SK-N-SH treated with all-trans-retinoic acid at 6 μM for 48 hours (cell line): ENCODE data around the gene GNAT2.

Experiments used
- ATAC-seq: fragments of 200-7000 bp; cut with Tn5 transposase; 3 replicates; pipeline ENCODE4 v1.9.1; 2020; ENCODE audit warnings: mild to moderate bottlenecking, moderate library complexity
- ARNTL ChIP-seq: fragments of 450-650 bp; formaldehyde crosslinking; IDR thresholded peaks from 2 replicates; pipeline ENCODE4 v1.5.0; 2020; ENCODE audit warnings: low read depth, mild to moderate bottlenecking, moderate library complexity, borderline replicate concordance
- BACH2 ChIP-seq: fragments of 250-450 bp; sonication (Bioruptor Pico); IDR thresholded peaks from 2 replicates; pipeline ENCODE4 v1.9.0; 2021; ENCODE audit warnings: mild to moderate bottlenecking, borderline replicate concordance
- CSDC2 ChIP-seq: fragments of 250-450 bp; sonication (Bioruptor Pico); IDR thresholded peaks from 2 replicates; pipeline ENCODE4 v1.5.0; 2020; ENCODE audit warnings: mild to moderate bottlenecking, moderate library complexity
- ESRRG ChIP-seq: fragments of 250-450 bp; sonication (Bioruptor Pico); IDR thresholded peaks from 2 replicates; pipeline ENCODE4 v1.6.1; 2021; ENCODE audit warnings: mild to moderate bottlenecking
- ISL1 ChIP-seq: fragments of 250-450 bp; sonication (Bioruptor Pico); IDR thresholded peaks from 2 replicates; pipeline ENCODE4 v2.1.2; 2022; ENCODE audit warnings: mild to moderate bottlenecking, moderate library complexity
- OSR1 ChIP-seq: fragments of 250-450 bp; sonication (Bioruptor Pico); IDR thresholded peaks from 2 replicates; pipeline ENCODE4 v1.8.0; 2022; ENCODE audit warnings: moderate library complexity, mild to moderate bottlenecking, inconsistent platforms
- PPARA ChIP-seq: fragments of 250-450 bp; sonication (Bioruptor Pico); IDR thresholded peaks from 2 replicates; pipeline ENCODE4 v1.5.0; 2020; ENCODE audit warnings: mild to moderate bottlenecking, borderline replicate concordance
- RARB ChIP-seq: fragments of 250-450 bp; sonication (Bioruptor Pico); IDR thresholded peaks from 2 replicates; pipeline ENCODE4 v1.8.0; 2021; ENCODE audit warnings: mild to moderate bottlenecking, moderate library complexity
- SNAI2 ChIP-seq: fragments of 250-450 bp; sonication (Bioruptor Pico); IDR thresholded peaks from 2 replicates; pipeline ENCODE4 v1.5.0; 2020; ENCODE audit warnings: mild to moderate bottlenecking, moderate library complexity
- TOX ChIP-seq: fragments of 250-450 bp; sonication (Bioruptor Pico); IDR thresholded peaks from 2 replicates; pipeline ENCODE4 v1.8.0; 2021; ENCODE audit warnings: mild to moderate bottlenecking, moderate library complexity, borderline replicate concordance
- ZFP3 ChIP-seq: fragments of 250-450 bp; sonication (Bioruptor Pico); IDR thresholded peaks from 2 replicates; pipeline ENCODE4 v1.5.0; 2020; ENCODE audit warnings: mild to moderate bottlenecking, moderate library complexity
- ZNF565 ChIP-seq: fragments of 450-650 bp; formaldehyde crosslinking; conservative IDR thresholded peaks from 2 replicates; pipeline ENCODE4 v1.5.0; 2020; ENCODE audit warnings: low read depth, mild to moderate bottlenecking, moderate library complexity
- ZNF8 ChIP-seq: fragments of 450-650 bp; formaldehyde crosslinking; IDR thresholded peaks from 2 replicates; pipeline ENCODE4 v1.5.0; 2020; ENCODE audit warnings: mild to moderate bottlenecking, moderate library complexity
- TF ChIP-seq, protein P1 (sequence below): fragments of 250-450 bp; sonication (Bioruptor Pico); IDR thresholded peaks from 2 replicates; pipeline ENCODE4 v1.8.0; 2021; ENCODE audit warnings: low read depth, mild to moderate bottlenecking, moderate library complexity, borderline replicate concordance
- TF ChIP-seq, protein P2 (sequence below): fragments of 250-450 bp; sonication (Bioruptor Pico); IDR thresholded peaks from 2 replicates; pipeline ENCODE4 v1.5.1; 2021; ENCODE audit warnings: mild to moderate bottlenecking, moderate library complexity
- TF ChIP-seq, protein P3 (sequence below): fragments of 250-450 bp; sonication (Bioruptor Pico); IDR thresholded peaks from 2 replicates; pipeline ENCODE4 v1.8.0; 2020; ENCODE audit warnings: mild to moderate bottlenecking, moderate library complexity, borderline replicate concordance
- TF ChIP-seq, protein P4 (sequence below): fragments of 250-450 bp; sonication (Bioruptor Pico); IDR thresholded peaks from 2 replicates; pipeline ENCODE4 v1.5.1; 2020; ENCODE audit warnings: low read depth, mild to moderate bottlenecking, moderate library complexity

Gene GNAT2

DNA sequence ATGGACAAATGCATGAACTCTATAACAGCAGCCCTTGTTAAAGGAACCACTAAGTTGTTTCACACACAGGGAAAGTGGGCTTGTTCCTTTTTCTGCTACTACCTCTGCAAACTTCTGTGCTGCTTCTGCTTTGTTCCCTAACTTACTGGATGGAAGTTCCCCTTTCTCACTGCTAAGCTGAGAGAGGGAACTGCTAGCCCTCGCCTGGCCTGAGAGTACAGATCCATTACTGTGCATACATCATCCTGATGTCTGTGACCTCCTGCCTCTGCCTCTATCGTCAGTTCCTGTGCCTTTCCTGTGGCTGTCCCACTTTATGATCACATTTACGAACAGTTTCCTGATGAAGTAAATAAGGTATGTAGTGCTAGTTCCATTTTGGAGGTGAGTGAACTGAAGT lies 3.5 kb downstream of the GNAT2 start:
- ATAC-seq, result no peak
- no peak for TF ChIP-seq ISL1 (CRISPR knock-in tag)
- TF ChIP-seq, protein P1, sequence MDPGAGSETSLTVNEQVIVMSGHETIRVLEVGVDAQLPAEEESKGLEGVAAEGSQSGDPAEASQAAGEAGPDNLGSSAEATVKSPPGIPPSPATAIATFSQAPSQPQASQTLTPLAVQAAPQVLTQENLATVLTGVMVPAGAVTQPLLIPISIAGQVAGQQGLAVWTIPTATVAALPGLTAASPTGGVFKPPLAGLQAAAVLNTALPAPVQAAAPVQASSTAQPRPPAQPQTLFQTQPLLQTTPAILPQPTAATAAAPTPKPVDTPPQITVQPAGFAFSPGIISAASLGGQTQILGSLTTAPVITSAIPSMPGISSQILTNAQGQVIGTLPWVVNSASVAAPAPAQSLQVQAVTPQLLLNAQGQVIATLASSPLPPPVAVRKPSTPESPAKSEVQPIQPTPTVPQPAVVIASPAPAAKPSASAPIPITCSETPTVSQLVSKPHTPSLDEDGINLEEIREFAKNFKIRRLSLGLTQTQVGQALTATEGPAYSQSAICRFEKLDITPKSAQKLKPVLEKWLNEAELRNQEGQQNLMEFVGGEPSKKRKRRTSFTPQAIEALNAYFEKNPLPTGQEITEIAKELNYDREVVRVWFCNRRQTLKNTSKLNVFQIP, result no peak
- no peak for TF ChIP-seq RARB (CRISPR knock-in tag)
- no peak for TF ChIP-seq PPARA (CRISPR knock-in tag)
- TF ChIP-seq, all 23 proteins: peak for 0

DNA sequence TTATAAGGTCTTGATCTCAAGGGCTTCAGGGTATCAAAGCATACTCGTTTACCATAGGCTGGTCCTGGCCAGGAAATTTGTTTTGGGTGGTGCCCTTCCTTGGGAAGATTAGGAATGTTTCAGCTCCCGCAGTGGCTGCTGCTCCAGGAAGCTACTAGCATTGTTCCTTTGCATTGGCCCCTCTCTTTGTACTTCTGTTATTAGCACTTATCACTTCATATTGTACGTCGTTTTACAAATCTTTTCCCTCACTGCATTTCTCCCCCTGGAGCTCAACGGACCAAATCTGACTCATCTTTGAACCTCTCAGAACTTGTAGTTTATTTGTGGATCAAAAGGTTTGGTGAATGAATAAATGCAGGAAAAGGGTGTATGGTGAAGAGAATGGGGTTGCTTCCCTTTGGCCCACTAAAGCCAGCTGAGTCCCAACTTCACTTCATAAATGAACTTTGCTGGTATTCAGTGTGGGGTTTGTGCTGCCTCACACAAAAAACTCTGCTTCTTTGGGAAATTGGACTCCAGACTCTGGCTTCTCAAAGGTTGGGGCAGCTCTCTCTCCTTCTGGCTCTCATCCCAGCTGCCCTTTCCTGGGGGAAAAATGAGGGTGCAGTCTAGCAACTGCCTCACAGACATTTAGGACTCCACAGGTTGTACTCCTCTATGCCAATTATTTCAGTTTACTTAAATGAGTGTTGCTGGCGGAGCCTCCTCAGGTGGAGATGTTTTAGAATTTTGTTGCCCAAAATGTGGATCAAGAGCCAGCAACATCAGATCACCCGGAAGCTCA lies 5.9 kb downstream of the GNAT2 start:
- no peak for TF ChIP-seq ESRRG (CRISPR knock-in tag)
- no peak for TF ChIP-seq TOX
- TF ChIP-seq ARNTL (CRISPR knock-in tag), result no peak
- TF ChIP-seq, protein P2, sequence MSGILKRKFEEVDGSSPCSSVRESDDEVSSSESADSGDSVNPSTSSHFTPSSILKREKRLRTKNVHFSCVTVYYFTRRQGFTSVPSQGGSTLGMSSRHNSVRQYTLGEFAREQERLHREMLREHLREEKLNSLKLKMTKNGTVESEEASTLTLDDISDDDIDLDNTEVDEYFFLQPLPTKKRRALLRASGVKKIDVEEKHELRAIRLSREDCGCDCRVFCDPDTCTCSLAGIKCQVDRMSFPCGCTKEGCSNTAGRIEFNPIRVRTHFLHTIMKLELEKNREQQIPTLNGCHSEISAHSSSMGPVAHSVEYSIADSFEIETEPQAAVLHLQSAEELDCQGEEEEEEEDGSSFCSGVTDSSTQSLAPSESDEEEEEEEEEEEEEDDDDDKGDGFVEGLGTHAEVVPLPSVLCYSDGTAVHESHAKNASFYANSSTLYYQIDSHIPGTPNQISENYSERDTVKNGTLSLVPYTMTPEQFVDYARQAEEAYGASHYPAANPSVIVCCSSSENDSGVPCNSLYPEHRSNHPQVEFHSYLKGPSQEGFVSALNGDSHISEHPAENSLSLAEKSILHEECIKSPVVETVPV, result no peak
- TF ChIP-seq ZNF8, result no peak
- no peak for TF ChIP-seq SNAI2 (CRISPR knock-in tag)
- no peak for TF ChIP-seq OSR1
- TF ChIP-seq, protein P3, sequence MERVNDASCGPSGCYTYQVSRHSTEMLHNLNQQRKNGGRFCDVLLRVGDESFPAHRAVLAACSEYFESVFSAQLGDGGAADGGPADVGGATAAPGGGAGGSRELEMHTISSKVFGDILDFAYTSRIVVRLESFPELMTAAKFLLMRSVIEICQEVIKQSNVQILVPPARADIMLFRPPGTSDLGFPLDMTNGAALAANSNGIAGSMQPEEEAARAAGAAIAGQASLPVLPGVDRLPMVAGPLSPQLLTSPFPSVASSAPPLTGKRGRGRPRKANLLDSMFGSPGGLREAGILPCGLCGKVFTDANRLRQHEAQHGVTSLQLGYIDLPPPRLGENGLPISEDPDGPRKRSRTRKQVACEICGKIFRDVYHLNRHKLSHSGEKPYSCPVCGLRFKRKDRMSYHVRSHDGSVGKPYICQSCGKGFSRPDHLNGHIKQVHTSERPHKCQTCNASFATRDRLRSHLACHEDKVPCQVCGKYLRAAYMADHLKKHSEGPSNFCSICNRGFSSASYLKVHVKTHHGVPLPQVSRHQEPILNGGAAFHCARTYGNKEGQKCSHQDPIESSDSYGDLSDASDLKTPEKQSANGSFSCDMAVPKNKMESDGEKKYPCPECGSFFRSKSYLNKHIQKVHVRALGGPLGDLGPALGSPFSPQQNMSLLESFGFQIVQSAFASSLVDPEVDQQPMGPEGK (CRISPR knock-in tag), result no peak
- TF ChIP-seq CSDC2 (CRISPR knock-in tag), result no peak
- no peak for TF ChIP-seq BACH2 (CRISPR knock-in tag)
- TF ChIP-seq, protein P1, result no peak
- no peak for TF ChIP-seq ZNF565 (CRISPR knock-in tag)
- ATAC-seq, result no peak

DNA sequence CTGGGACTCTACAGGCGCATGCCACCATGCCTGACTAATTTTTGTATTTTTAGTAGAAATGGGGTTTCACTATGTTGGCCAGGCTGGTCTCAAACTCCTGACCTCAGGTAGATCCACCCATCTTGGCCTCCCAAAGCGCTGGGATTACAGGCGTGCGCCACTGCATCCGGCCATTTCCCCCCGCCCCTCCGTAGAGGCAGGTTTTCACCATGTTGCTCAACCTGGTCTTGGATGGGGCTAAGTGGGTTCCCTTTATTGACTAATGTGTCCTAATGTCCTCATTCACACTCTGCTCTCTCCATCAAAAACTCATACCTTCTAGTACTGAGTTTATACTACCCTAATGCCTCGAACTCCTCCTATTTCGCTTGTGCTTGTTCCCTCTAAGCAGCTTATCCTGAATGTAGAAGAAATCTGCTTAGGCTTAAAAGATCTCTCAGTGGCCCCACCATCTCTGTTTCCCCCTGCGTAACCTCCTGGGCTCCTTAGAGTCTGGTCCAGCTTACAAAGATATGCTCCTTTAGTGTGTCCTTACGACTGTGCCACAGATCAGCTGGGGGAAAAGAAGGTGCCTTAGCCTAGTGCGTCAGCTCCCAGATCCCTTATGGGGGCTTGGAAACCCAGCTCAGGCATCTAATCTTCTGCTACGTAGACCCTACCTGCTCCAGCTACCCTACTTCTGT lies 8.0 kb downstream of the GNAT2 start:
- TF ChIP-seq BACH2 (CRISPR knock-in tag) (no peak), OSR1 (no peak), ZFP3 (CRISPR knock-in tag) (no peak)
- TF ChIP-seq, protein P4, sequence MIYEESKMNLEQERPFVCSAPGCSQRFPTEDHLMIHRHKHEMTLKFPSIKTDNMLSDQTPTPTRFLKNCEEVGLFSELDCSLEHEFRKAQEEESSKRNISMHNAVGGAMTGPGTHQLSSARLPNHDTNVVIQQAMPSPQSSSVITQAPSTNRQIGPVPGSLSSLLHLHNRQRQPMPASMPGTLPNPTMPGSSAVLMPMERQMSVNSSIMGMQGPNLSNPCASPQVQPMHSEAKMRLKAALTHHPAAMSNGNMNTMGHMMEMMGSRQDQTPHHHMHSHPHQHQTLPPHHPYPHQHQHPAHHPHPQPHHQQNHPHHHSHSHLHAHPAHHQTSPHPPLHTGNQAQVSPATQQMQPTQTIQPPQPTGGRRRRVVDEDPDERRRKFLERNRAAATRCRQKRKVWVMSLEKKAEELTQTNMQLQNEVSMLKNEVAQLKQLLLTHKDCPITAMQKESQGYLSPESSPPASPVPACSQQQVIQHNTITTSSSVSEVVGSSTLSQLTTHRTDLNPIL, result no peak
- TF ChIP-seq, protein P2, result no peak

More for the DNA sequence above, 8.0 kb downstream of the GNAT2 start:
- no peak for ATAC-seq
